GM21367 (cell line): ENCODE data around the gene TAC3.
"Not testable (repeated sequence)": the region's sequence is repeated elsewhere in the genome, so short reads cannot be mapped to it uniquely, and the experiment has no call there.

Experiments
- ATAC-seq: cut with Tn5 transposase; IDR thresholded peaks from one replicate; pipeline ENCODE4 v1.9.1; 2021; ENCODE audit not compliant: unreplicated experiment

Gene TAC3

DNA sequence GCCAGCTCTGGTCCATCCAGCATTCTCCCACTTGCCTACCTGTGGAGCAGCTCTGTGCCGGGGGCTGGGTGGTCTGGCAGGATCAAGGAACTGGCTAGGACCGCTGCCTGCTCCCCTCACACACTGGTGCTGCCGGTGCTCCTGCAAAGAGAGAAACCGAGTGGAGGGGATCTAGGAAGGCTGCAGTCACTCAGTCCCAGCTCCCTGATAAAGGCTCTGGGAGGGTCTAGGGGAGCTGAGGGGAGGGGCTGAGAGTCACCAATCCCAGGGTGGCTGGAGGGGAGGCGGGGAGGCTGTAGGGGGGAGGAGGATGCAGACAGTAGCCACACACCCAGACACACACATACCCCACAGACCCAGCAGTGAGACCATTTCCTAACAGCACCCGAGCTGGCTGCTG lies at the start of gene TAC3:
Gene TAC3, minus strand, starts transcription at position 182 of the 400 bp plus-strand sequence. CDS start 732 bp downstream, outside the sequence.
- no peak for ATAC-seq

DNA sequence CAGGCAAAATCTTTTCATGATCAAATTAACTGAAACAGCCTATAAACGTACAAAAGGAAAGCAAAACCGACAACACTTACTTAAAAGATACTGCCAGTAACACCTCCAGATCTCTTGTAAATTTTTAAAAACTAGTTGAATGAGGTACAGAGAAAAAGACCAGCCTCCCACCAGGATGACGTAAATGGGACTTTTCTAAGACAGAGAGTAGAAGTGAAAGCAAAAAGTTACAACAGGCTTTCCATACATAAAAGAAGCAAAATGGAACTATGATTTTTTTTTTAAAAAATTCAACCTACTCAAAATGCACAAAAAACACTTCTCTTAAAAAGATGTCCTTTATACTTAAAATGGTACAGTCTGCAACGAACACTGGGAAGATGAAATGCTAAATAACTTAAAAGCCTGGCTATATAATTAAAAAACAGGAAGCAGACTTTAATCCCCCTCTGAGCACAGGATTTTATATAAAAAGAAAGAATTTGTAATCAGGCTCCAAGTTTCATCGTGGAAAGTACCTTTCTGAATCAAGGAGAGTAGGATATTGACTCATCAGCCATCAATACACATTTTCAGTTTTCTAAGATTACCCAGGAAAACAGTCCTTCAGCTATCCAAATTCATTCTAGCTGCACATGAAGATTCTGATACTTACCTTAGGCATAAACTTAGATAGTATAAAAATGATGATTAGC lies 47.8 kb upstream of the TAC3 start:
- ATAC-seq, result peak; percentile 78

DNA sequence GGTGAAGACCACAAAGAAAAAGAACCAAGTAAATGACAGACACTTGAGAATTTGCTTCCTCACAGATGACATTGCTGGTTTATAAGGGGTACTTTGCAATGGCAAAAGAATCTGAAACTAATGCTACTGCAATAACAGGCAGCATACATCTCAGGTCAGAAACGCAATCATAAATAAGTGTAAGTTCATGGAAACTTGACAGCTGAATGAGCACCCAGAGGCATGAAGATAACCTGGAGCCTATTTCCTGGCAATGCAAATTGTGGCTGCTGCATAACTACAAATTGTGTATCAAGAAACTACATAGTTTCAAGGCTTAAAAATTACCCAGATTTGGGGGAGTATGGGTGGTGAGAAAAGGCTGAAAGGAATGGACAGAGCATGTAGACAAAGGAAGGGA lies 42.1 kb upstream of the TAC3 start:
- ATAC-seq, result no peak

DNA sequence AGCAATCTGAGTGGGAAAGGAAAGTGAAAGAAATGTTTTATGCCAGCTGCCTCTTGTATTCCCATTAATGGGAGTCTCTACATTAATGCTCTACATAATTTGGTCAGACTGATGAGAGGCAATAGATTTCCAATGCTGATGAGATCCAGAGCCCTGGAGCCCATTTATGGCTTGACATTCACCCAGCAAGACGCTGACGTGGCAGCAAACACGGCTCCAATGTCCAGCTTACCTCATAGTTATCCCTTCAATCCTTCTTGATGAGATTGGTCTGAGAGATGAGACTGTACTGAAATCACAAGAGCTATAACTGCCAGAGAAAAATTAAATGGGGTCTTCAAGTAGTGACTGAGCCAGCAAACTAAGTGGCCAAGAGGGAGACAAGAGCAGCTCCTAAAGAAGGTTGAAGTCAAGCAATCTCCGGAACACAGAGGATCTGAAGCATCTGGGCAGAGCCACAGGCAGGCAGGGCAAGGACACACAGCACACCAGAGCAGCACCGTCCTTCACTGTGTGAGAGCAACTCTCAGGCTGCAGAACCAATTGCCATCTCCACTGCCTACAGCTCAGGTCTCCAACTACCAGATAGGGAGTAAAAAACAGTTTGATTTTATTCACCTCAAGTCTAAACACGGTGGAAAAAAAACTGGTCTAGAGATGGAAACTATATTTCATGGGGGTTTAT lies 40.9 kb upstream of the TAC3 start:
- no peak for ATAC-seq

DNA sequence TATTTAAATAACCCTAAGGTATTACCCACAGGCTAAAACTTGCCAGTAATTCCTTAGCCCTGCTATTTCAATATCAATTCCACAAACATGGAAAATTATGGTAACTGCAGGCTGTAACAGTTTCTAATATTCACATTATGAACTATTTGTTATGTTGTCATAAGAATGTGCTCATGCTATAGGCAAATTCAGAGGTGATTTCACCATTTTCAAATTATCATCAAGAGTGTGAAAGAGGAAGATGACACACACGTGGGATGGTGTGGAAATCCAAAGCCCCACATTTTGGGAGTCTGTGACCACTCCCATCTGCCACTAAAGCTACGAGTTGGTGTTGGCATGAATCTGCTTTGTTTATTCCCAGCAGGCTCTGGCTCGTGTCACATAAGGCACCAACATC lies 39.5 kb upstream of the TAC3 start:
- ATAC-seq, result no peak

DNA sequence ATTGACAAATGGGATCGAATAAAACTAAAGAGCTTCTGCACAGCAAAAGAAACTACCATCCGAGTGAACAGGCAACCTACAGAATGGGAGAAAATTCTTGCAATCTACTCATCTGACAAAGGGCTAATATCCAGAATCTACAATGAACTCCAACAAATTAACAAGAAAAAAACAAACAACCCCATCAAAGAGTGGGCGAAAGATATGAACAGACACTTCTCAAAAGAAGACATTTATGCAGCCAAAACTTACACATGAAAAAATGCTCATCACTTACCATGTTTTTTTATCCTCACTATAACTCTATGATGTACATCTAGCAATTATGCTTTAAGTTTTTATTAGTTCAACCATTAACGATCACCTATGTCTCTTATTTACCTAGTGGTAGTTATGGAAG lies 37.6 kb upstream of the TAC3 start:
- not testable (repeated sequence) for ATAC-seq

DNA sequence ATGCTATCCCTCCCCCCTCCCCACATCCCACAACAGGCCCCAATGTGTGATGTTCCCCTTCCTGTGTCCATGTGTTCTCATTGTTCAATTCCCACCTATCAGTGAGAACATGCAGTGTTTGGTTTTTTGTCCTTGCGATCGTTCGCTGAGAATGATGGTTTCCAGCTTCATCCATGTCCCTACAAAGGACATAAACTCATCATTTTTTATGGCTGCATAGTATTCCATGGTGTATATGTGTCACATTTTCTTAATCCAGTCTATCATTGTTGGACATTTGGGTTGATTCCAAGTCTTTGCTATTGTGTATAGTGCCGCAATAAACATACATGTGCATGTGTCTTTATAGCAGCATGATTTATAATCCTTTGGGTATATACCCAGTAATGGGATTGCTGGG lies 36.8 kb upstream of the TAC3 start:
- ATAC-seq, result not testable (repeated sequence)

DNA sequence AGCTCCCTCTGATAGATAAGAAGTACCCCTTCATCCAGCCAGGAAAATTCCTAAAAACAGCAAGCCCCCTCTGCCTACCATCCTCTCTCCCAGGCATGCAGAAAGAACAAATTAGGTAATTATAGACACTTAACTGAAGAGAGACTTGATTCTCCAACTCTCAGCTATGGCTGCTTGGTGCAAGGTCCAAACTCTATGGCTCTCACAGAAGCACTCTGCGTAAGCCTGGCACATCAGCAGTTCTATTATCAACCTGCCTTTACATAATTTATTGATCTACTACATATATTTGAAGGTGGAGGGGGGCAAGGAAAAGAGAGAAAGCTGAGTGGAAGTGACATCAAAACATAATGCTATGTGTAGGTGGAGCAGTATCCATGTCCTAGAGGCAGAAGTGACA lies 34.7 kb upstream of the TAC3 start:
- no peak for ATAC-seq

DNA sequence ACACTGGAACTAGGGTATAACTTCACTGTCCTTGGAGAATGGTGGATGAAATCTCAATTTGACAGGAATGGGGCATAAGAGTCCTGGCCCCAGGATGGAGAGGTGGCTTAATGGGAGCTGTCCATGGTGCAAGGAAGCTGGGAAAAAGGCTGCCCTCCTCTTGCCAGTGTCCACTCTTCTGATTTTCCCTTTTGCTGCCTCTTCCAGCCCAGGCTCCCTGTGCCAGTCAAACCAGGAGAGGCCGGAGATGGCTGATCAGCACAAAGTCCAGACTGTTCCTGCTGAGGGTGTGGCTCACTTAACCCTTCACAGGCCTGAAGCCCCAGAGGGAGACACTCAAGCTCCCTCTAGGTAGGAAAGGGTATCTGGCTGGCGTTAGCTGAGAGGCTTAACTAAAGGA lies 33.6 kb upstream of the TAC3 start, which contains the start of gene MYO1A:
Gene MYO1A, minus strand, starts transcription at position 240 of the 400 bp plus-strand sequence. CDS start 1,806 bp downstream, outside the sequence.
- ATAC-seq, result no peak

DNA sequence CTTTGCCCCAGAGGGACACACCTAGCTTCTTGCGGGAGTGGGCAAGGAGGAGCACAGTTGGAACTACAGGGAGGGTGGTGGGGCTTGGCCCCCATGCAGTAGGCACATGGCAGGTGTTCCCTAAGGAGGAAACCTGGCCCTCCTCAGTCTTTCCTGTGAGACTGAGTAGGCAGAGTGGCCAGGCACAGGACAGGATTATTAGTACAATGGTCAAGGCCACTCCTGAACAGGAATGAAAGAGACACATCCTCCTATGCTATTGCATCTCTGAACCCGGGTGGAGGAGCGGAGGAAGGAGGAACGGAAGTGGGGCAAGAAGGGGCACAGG lies 32.8 kb upstream of the TAC3 start:
- no peak for ATAC-seq

DNA sequence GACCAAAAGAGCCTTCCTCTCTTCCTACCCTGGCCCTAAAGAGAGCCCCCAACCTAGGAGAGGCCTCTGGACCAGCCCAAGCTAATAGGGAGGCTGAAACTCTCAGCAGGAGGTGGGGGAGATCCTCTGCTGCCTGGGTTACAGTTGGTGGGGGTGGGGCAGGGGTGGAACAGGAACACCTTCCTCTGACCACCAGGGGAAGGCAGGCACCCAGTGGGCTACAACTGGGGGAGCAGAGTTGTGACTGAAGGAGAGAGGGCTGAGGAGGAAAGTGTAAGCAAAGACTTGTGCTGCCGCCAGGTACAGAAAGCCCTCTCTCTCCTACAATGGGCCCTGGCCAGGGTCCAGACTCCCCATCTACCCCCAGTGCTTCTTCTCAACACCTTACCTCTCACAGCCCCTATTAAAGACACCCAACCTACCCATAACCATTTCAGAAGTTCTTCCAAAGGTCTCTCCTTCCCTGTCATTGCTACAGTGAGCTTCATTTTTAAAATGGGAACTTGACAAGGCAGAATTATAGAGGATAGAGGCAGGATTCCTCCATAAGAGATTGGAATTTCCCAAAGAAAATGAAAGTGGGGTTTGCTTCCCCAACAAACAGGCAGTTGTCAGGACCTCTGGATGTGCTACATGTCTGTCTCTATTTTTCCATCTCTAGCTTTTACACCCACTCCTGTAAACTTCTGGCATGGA lies 32.2 kb upstream of the TAC3 start:
- ATAC-seq, result no peak

DNA sequence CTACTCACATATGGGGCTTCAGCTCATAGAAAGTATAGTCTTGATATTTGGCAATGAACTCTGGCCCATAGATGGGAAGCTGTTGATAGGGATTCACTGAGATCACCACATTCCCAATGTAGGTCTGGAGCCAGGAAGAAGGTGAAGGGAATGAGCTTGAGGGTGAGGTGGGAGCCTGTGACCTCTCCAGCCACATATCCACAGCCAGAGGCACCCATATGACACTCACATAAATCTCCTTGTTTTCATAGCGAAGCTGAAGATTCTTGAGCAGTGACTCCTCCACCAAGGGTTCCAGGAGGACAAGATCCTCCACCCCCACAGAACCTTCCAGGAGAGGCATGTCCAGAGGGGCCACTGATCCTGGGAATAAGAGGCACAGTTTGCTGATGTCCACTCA lies 31.7 kb upstream of the TAC3 start:
- ATAC-seq, result no peak

DNA sequence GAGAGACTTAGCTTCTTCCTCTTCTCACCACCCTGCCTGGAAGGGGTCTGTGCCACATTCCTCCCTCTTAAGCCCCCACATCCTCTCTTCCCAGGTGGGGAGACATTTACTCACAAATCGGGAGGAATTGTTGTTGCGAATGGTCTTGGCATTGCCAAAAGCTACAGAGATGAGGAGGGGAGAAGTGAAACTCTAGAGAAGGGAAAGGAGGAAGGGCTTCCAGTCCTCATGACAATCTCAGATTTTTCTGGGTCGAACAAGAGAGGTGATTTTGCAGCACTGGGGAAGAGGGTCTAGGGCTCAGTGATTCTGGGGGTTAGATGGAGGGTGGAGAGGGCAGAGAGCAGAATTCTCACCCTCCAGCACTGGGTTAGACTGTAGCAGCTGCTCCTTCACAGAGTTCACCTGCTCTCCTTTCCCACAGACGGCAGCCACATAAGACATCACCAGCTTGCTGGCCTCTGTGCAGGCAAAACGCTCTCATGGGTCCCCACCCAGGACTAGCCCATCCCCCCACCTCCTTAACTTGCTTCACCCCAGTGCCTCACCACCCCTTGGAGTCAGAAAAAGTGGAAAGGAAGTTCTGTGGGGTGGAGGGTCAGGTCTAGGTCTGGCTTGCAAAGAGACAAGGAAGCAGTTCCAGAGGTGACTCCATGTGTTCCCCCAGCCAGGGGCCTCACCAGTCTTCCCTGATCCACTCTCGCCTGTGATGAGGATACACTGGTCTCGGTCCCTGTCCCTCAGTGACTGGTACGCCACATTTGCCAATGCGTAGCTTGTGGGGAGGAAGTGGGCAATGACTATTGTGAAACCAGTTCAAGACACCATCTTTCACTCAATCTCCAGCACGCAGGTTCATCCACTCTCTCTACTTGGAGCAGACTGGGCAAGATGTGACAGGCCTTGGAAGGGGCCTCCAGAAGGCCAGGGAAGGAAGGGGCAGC lies 30.9 kb upstream of the TAC3 start:
- no peak for ATAC-seq

DNA sequence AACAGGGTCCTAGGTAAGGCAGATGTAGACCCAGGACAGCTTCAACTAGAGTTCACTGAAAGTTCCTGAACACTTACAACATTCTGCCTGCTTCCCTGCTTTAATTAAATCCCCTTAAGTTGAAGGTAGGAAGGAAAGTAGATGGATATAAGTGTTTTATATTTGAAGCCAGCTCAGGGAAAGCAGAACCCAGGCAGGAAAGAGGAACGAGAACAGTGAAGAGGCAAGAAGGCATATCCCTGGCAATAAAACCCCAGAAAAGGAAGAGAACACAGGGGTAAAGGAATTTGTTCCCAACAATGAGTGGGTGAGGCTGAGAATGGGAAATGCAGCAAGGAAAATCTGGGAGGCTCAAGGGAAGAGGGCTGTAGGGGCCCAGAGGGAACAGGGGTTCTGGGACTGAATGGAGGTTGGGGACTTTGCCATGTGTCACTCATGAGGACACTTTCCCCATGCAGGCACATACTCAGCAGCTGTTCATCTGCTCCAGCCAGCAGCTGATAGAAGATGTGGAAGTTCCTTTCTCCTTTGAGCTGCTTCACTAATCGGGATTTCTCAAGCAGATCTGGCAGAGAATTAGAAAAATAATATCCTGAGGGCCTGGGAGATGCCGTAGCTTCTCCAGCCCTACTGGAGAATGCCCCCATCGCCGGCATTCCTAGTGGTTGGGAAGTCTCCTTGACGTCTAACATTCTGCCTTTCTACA lies 29.9 kb upstream of the TAC3 start:
- ATAC-seq, result no peak

DNA sequence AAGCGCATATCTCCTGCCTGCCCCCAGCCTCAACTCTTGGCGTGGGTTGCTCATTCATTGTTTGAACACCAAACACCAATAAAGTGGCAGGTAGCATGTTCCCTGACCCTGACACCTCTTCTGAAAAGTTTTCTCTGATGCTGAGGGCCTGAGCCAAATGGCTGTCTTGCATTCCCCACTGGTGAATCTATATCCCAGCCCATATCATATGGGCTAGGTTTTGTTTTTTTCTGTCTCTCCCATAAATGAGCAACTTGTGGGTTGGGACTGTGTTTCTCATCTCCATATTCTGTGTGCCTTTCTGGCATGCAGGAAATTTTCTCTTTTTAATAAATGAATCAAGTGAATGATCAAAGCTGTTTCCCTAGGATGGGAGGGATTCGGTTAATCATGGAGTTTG lies 28.6 kb upstream of the TAC3 start:
- ATAC-seq, result no peak

DNA sequence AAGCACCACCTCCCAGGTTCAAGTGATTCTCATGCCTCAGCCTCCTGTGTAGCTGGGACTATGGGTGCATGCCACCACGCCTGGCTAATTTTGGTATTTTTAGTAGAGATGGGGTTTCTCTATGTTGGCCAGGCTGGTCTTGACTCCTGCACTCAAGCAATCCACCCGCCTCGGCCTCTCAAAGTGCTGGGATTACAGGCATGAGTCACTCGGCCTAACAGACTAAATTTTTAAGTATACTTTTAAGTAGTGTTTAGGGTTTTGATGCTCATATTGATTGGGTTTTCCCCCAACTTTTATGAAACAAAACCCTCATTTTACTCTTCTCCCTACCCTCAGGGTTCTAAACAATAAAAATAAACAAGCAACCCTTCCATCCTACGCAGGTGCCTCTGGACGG lies 28.1 kb upstream of the TAC3 start:
- no peak for ATAC-seq

DNA sequence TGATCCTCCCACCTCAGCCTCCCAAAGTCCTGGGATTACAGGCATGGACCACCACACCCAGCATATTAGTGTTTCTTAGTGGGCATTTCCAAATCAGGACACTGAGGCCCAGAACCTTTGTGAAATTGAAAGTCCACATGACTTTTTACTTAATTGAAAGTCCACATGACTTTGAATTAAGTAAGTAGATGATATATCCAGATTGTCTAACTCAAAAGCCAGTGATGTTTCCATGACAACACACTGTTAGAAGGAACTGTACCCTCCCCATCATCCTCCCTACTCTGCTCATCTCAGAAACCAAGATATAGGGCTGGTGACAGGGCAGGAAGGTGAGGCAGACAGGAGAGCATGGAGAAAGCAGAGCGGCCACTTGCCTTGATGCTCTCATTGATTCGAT lies 26.4 kb upstream of the TAC3 start:
- ATAC-seq, result no peak

DNA sequence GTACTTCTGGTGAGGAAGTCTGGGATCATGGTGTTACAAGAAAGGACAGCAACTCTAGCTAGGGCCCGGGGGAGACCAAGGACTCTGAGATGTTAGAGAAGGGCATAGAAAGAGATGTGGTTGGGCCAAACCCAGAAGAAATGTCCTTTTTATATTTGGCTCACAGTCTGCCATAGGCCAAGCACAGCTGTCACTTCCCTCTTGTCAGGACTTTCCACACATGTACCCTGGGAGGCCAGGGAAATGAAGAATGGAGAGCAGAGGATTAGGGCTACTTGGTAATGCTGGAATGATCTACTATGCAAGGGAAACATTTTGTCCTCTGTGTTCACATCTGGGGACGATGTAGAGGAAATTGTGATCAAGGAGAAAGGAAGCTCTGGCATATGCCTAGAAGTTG lies 24.4 kb upstream of the TAC3 start:
- no peak for ATAC-seq

DNA sequence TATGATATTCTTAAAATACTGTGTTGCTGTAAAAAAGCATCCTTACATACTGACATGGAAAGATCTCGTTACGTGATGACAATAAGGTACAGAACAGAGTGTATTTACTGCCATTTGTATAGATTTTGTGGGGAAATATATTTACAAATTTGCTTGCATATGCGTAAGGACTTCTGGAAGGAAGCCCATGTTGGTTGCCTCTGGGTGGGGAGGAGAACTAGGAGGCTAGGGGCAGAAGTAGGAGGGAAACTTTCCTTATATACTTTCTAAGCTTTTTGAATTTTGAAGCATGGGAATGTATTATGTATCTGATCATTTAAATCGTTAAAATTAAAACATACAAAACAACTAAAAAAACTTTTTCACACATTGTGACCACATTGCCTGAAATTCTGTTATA lies 23.9 kb upstream of the TAC3 start:
- ATAC-seq, result no peak

DNA sequence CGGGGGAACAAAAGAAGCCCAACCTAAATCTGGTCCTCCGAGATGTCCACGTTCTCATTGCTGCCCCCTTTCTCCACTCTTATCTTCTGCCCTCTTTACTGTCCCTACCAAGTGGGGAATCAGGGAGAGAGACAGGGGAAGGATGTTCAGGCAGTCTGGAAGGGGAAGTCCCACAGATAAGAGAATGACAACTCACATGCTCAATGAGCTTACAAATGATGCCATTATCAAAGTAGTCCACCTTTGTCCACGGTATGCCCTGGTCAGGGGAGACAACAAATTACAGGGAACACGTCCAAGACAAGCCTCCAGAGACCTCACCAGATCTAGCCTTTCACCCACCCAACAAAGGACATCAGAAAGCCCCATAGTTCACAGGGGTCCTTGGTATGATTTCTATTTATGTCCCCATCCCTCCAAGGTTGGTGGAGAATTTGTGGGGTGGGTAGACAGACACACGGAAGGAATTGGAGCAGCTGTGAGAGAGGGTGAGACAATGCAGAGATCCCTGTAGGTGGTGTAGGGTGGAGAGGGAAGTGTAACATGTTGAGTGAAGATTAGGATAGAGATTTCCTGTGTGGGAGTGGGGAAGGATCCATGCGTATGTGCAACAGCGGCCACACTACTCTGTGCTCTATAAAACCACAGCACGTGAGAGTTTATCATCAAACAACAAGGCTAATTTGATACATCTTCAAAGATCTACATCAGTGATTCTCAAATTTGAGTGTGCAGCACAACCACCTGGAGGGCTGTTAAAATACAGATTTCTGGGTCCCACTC lies 22.9 kb upstream of the TAC3 start:
- ATAC-seq, result no peak
